EL (cell line): ENCODE results near the gene EFNA3.

ENCODE experiments used
- DNase-seq: peaks from one replicate; pipeline ENCODE4 v3.0.0-alpha.2; 2016

Gene EFNA3

GRCh38 chr1:155078469-155079209 is at the start of gene EFNA3:
TSS of gene EFNA3 (plus strand) at chr1:155078837. CDS start at chr1:155078942, 105 bp downstream.
- DNase-seq, result peak; percentile 62

GRCh38 chr1:155029513-155030242 is 49.0 kb upstream of the EFNA3 start:
- DNase-seq, result no peak

- no peak for DNase-seq
Measured at GRCh38 chr1:155030243-155030795, 48.3 kb upstream of the EFNA3 start.

- no peak for DNase-seq
Measured at GRCh38 chr1:155030899-155031298, 47.7 kb upstream of the EFNA3 start.

GRCh38 chr1:155032886-155033285 is 45.8 kb upstream of the EFNA3 start:
- no peak for DNase-seq

GRCh38 chr1:155033524-155033923 is 45.1 kb upstream of the EFNA3 start, which contains the start of the genes DCST1 and DCST2:
TSS of gene DCST1 (plus strand) at chr1:155033824. CDS start at chr1:155034037, 213 bp downstream.
TSS of gene DCST2 (minus strand) at chr1:155033781. CDS start at chr1:155033701, 80 bp downstream.
- DNase-seq, result no peak

- no peak for DNase-seq
Measured at GRCh38 chr1:155034318-155035208, 44.1 kb upstream of the EFNA3 start.

- no peak for DNase-seq
Measured at GRCh38 chr1:155035936-155036335, 42.7 kb upstream of the EFNA3 start.

GRCh38 chr1:155037043-155037442 is 41.6 kb upstream of the EFNA3 start:
- DNase-seq, result no peak

- DNase-seq, result no peak
Measured at GRCh38 chr1:155037851-155038441, 40.7 kb upstream of the EFNA3 start.

GRCh38 chr1:155038602-155039307 is 39.9 kb upstream of the EFNA3 start:
- DNase-seq, result peak; percentile 38

GRCh38 chr1:155039308-155039669 is 39.3 kb upstream of the EFNA3 start:
- DNase-seq, result no peak

- DNase-seq, result no peak
Measured at GRCh38 chr1:155040358-155041093, 38.1 kb upstream of the EFNA3 start.

GRCh38 chr1:155042789-155043188 is 35.8 kb upstream of the EFNA3 start:
- no peak for DNase-seq

GRCh38 chr1:155043301-155043702 is 35.3 kb upstream of the EFNA3 start:
- DNase-seq, result no peak

- DNase-seq, result no peak
Measured at GRCh38 chr1:155043793-155044192, 34.8 kb upstream of the EFNA3 start.

- DNase-seq, result no peak
Measured at GRCh38 chr1:155044365-155044764, 34.3 kb upstream of the EFNA3 start.

GRCh38 chr1:155044812-155045657 is 33.6 kb upstream of the EFNA3 start:
- peak; percentile 85 for DNase-seq

GRCh38 chr1:155048449-155049334 is 29.9 kb upstream of the EFNA3 start:
- DNase-seq, result no peak
